GM18858 (cell line): Measurements from ENCODE around the gene GPD1L.
A peak's percentile ranks its signal among the peaks of the same experiment; 100 is the strongest.
"Not testable (repeated sequence)": the region's sequence is repeated elsewhere in the genome, so short reads cannot be mapped to it uniquely, and the experiment has no call there.

Experiments
- ATAC-seq: cut with Tn5 transposase; IDR thresholded peaks from one replicate; pipeline ENCODE4 v1.9.1; 2021; ENCODE audit not compliant: unreplicated experiment

The GPD1L gene

DNA sequence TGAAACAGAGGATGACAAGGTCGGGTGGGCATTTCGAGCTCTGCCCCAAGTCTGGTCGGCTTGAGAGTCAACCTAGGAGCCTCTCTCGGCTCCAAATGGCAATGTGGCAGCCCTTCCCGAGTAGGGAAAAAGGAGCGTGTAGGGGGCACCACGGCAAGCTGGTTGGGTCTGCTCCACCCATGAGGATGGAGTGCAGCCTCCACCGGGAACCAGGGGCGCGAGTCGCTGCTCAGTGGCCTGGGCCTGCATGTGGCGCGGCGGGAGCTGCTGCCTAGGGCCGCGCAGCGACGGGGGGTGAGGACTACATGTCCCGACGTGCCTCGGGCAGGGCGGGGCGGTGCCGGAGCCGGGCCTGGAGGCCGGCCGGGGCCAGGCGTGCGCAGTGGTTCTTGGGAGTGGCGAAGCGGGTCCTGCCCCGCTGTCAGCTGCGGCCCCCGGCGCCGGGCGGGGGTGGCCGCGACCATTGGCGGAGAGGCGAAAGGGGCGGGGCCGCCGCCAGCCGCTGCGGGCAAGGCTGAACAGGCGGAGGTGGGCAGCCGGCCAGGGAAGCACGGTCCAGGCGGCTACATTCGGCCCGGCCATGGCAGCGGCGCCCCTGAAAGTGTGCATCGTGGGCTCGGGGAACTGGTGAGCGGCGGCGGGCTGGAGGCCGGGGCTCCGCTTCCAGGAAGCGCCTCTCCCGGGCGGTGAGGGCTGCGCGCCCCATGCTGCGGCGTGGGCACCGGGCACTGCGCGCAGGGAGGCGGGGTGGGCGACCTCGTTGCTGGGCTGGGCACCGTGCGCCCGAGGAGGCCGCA, at the start of gene GPD1L:
GPD1L (plus strand) TSS at position 489 of the 797 bp plus-strand sequence; CDS start at position 581, 92 bp downstream.
- peak; percentile 99 for ATAC-seq

DNA sequence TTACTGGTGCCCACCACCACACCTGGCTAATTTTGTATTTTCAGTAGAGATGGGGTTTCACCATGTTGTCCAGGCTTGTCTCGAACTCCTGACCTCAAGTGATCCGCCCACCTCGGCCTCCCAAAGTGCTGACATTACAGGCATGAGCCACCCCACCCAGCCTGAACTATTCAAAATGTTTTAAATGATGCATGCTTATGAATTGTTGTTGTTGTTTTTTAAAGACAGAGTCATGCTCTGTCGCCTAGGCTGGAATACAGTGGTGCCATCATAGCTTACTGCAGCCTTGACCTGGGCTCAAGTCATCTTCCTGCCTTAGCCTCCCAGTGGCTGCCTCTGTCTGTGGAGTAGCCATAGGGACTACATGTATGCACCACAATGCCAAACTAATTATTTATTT, 48.0 kb upstream of the GPD1L start:
- not testable (repeated sequence) for ATAC-seq

DNA sequence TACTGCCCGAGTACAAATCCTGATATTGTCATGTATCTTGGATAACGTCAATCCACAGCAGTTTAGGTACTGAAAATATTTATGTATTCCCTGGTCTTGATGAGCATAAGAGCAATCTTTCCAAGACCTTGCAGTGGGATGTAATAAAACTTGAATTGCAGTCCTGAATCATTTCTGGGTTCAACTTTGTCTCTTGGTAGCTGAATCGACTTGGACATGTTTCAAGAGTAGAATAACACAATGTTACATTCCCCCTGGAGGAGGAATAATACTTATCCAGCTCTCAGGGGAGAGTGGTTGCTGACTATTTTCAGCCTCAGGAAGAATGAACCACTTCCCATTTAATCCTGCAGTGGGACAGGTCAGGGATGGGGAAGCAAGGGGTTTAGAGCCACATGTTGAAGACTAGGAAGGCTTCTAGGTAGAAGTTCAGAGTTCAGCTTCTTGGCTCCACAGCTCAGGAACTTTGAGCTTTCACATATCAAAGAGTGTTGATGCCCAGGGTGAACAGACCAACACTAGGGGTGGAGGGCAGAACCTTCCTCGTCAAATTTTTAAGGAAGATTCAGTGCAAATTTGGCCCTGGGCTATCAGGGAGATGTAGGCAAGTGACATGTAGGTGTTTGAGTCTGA, 43.4 kb upstream of the GPD1L start:
- ATAC-seq = no peak

DNA sequence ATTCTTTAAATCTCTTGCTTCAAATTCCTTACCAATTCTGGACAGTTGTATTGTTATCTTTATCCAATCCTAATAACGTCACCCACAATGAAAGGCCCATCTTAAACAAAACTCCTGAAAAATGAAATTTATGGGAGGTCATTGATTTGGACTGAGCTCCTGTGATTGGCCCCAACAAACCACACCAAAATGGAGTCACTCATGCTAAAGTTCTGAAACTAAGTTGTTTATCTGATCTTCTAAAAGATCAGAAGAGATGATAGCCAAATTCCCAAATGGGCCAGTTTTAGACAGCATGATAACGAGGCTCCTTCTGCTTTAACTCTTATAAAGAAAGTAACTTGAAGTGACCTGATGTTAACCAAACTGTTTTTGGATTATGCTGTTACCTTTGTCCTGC, 39.7 kb upstream of the GPD1L start:
- ATAC-seq = no peak

DNA sequence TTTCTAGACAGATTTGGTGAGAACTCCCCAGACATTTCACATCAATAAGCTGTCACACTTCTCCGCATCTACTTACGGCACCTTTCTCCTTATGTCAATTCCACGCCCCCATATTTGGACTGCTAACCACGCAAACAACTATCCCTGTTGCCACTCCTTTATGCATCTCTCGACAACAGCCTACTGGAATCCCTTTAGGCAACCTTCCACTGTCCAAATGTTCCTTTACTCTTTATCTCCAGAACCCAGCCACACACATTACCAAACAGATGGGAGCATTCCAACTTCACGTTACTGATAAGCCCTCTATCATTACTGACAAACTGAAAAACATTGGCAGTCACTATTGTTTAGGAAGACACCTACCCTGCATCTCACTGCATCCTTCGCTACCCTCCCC, 32.2 kb upstream of the GPD1L start:
- not testable (repeated sequence) for ATAC-seq

DNA sequence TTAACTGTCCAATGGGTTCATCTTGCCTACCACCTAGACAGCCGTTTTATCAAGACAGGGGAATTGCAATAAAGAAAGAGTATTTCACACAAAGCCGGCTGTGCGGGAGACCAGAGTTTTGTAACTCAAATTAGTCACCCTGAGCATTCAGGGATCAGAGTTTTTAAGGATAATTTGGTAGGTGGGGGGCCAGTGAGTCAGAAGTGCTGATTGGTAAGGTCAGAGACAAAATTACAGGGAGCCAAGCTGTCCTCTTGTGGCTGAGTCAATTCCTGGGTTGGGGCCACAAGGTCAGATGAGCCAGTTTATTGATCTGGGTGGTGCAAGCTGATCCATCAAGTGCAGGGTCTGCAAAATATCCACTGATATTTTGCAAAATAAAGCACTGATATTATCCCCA, 29.9 kb upstream of the GPD1L start:
- no peak for ATAC-seq

DNA sequence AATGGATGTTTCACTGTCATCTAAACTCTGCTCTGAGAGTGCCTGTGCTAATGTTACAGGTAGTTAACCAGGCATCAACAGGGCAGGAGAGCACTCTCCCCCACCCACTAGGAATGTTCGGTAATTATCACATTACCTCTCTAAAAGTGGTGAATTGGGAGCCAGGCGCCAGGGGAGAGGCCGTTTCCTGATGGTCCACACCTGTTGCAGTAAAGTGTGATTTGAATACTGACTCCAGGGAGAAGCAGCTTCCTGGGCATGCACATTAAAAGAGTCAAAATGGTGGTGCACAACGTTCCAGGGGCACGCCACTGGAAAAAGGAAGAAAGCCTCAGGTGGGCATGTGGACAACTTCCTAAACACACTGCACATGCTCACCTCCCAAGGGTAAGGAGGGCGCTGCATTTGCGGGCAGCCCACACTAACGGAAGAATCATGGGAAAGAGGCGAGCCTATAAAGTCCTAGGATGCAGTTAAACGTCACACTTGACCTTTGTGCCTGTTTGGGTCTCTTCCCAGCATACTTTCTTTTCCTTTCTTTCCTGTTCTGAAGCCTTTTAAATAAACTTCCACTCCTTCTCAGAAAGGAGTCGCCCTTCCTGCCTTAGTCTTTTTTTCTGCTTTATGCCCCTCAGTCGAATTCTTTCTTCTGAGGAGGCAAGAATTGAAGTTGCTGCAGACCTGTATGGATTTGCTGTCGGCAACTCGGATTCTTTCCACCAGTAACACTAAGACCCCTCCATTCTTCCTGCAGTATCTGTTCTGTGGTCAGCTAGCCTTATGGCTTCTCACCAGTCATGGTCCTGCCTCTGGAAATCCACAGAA, 28.9 kb upstream of the GPD1L start:
- ATAC-seq = no peak

DNA sequence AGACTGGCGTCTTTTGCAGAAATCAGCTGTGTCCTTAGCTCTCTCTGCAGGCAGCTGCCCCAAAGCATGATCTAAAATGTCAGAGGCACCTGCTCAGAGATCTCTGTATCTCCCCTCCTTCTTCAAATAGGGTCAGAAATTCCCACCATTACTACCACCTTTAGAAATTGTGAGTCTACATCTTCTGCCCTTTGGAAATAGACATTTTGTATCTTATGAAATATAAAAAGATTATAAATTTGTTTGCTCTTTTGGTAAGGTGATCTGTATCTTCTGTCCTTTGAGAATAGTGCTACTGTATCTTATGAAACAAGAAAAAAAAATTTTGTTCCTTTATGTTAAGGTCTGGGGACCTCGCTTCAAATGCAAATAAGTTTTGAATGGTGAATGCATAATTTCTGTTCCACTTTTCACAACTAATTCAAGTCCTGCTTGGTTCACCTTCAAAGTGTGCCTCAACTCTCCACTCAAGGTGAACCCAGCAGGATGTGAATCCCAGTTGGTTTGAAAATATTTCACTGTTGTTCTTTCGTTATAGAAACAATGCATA, 28.3 kb upstream of the GPD1L start:
- ATAC-seq = no peak

DNA sequence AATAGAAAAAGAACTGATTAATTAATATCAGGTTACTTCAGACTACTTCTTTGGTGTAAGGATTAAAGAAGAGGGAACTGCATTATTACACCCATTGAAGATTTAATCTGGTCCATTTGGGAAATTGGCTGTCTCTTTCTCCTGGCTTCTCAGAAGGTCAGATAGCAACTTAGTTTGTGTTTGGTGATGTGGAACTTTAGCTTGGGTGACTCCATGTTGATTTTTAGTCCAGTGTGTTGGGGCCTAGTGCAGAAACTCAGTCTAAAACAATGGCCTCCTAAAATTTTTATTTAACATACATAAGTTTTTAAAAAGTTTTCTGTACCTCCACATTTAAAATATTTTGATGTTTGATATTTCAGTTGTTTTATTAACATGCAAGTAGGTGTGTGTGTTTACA, 27.6 kb upstream of the GPD1L start:
- ATAC-seq = no peak

DNA sequence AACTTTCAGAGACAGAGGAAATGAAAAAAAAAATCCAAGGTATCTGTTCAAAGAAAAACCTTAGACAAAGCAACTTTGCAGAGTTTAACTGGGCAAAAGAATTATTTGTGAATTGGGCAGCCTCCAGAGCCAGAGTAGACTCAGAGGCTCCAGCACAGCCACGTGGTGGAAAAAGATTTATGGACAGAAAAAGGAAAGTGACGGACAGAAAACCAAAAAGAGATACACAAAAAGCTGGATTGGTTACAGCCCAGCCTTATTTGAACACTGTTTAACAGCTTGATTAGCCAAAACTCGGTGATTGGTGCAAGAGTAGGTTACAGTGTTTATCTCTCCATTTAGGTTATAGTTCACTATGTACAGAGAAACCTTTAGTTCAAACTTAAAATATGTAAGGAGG, 23.7 kb upstream of the GPD1L start:
- ATAC-seq = no peak

DNA sequence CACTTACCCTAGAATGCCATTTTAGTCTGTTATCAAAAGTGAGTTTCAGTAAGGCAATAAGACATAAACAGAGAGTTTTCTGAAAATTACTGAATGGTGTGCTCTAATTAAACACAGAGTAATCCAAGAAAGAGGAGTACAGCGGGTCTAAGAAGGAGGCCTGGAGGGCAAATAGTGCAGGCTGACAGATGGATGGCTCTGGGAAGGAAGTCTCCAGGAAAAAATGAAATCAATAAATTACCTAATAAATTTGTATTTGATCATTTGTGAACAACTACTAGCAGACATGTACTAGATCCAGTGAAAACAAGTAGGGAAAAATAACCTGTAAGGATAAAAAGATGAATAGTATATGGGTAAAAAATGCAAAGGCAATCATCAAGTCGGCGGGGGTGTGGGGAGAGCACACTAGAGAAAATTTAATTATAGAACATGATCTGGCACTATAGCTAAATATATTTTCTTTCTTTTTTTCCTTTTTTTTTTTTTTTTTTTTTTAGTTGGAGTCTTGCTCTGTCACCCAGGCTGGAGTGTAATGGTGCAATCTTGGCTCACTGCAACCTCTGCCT, 22.6 kb upstream of the GPD1L start:
- ATAC-seq = no peak

DNA sequence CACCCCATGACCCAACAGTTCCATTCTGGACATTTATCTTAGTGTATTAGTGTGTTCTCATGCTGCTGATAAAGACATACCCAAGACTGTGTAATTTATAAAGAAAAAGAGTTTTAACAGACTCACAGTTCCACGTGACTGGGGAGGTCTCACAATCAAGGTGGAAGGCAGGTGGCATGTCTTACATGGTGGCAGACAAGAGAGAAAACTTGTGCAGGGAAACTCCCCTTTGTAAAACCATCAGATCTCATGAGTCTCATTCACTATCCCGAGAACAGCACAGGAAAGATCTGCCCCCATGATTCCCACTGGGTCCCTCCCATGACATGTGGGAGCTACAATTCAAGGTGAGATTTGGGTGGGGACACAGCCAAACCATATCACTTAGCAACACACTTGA, 21.6 kb upstream of the GPD1L start:
- ATAC-seq = no peak

DNA sequence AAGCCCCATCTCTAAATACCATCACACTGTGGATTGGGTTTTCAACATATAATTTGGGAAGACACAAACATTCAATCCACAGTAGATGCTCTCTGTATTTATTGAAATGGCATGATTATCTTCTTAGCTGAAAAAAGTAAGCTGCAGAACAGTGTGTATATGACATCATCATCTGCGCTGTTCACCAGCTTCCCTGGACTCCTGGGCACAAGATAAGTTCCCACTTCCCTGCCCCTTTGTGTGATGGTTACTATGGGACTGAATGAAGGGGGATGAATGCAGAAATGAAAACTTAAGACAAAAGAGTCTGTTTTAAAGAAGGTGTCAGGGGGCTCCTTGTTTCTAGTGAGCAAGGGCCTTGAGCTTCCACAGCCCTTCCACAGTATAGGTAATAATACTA, 20.0 kb upstream of the GPD1L start:
- ATAC-seq = no peak

DNA sequence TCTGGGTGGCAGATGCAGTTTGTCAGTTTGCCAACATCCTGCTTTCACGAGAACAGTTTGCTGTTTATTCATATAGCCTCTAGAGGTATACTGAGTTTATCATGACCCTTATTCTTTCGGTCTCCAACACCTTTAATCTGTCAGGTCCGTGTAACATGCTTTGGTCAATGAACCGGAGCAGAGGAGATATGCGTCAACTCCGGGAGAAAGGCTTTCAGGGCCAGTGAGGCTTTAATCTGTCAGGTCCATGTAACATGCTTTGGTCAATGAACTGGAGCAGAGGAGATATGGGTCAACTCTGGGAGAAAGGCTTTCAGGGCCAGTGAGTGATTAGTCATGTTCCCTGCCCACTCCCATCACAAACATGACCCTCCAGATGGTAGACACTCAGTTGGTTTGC, 16.9 kb upstream of the GPD1L start:
- ATAC-seq = no peak

DNA sequence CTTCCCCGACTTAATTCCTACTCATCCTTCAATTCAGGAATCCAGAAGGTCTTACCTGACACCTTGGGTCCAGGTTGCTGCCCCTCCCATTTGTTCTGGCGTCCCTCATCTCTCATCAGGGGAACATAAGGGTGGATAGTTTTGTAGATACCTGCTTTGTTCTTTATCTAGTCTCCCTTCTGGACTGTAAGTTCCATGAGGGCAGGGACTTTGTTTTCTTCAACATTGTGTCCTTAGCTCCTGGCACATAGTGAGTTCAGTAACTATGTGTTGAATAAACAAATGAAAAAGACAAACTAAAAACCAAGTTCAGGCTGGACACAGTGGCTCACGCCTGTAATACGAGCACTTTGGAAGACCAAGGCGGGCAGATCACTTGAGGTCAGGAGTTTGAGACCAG, 13.2 kb upstream of the GPD1L start:
- ATAC-seq = no peak

DNA sequence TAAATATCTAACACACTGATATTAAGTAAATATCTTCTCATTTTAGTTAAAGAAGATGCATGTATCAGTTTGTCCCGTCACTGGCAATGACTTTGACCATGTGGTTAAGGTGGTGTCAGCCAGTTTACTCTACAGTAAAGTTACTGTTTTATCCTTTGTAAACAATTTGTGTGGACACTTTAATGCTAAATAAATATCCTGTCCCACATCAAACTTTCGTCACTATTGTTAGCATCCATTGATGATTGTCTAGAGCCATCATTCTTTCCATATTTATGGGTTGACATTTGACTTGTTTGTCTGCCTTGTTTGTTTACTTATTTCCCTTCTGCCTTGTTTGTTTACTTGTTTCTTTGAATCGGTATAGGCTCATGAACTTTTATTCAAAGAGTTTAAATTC, 11.0 kb upstream of the GPD1L start:
- ATAC-seq = no peak

DNA sequence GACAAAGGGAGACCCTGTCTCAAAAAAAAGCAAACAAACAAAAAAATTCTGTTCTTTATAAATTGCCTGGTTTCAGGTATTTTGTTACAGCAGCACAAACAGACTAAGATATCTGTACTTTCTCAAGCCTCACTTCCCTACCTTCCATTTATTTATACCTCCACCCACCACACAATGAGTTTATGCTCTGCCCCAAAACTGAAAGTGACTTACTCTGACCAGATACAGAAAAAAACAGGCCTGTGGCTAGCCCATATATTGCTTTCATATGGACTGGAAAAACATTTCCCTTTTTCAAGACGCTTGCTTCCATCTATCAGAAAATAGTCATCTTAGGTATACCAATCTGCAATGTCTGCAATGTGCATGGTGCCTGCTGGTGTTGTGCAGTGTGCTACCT, 8.7 kb upstream of the GPD1L start:
- no peak for ATAC-seq

DNA sequence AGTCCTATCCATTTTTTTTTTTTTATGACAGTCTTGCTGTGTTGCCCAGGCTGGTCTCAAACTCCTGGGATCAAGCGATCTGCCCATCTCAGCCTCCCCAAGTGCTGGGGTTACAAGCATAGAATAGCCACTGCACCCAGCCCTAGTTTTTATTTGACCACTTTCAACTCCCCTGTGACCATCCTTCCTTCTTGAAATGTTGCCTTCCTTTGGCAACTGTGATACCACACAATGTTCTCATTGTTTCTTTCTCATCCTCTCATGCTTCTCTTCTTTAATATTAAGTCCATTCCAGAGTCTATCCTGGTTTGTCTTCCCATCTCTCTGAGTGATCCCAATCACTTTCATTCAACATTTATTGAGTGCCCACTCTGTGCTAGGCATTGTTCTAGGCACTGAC, 7.9 kb upstream of the GPD1L start:
- ATAC-seq = no peak

DNA sequence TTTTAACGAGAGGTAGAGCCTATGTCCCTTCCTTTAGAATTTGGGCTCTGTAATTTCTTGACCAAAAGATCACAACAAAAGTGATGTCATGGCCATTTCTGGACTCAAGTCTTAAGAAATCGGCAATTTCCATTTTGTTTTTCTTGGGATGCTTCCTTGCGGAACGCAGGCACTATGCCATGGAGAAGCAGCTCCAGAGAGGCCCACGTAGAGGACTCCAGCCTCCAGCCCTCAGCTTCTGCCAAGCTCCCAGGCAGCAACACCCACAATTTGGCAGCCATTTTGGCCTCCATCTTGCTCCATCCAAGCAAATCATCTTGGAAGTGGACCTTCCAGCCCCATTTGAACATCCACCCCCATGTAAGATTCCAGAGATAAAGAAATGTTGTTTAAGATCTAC, 6.0 kb upstream of the GPD1L start:
- ATAC-seq = no peak

DNA sequence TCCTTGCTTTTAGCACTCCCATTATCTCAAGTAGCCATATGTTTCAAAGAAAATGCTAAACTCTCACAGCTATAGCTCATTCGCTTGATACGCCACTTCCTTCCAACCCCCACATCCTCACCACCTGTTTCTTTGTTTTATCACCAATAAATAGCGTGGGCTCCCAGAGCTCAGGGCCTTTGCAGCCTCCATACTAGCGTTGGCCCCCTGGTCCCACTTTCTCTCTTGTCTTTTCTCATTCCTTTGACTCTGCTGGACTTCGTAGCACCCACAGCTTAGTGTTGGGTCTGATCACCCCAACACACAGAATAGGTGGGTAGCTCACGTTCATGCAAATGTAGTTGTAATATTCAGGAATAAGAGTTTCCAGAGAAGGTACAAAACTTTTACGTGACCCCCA, 4.1 kb upstream of the GPD1L start:
- ATAC-seq = no peak

DNA sequence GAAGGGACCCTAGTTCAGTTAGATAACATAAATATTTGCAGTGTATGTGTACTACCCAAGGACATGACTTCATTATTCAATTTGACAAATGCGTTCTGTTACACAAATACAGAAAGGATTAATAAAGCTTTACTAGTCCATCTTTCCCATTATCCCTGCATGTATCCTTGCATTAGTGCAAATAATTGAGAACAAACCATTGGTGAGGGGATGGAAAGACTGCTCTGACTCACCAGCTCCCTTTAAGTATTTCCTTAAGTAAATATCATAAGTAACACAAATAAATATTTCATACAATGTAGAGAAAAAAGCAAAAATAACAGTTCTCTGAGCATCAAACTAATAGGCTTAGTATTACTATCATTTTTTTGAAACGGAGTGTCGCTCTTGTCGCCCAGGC, 1.9 kb upstream of the GPD1L start:
- ATAC-seq = no peak
